ENCODE data around the gene PDE7B. TPM values are rescaled to one million over a fixed set of nuclear protein-coding genes. Genes with fewer than 3 reads are reported as not detected.

The PDE7B gene
- total RNA-seq, 1 donor from 2014 or later: 0.53 TPM

GRCh38 chr6:136112262-136112661, 260.8 kb downstream of the PDE7B start:
- Histone ChIP-seq H3K36me3 (ENCODE audit: control insufficient read depth, insufficient read depth, low read length) (no peaks in the 10 kb centered on the region), H3K27me3 (ENCODE audit: control insufficient read depth, insufficient read depth, low read length) (no peaks in the 10 kb centered on the region), H3K4me3 (ENCODE audit: low read depth, low read length) (no peak overlapping the region)
- DNase-seq (ENCODE audit: low read depth) (no peak), FAIRE-seq (no peak)
- no peak for TF ChIP-seq CTCF (IDR thresholded peaks at IDR 0.05; ENCODE audit: insufficient read depth, low read length, severe bottlenecking)

GRCh38 chr6:136113736-136114173, 262.3 kb downstream of the PDE7B start:
- H3K4me3 ChIP-seq (ENCODE audit: low read depth, low read length): no peak overlapping the region
- no peak for TF ChIP-seq CTCF (IDR thresholded peaks at IDR 0.05; ENCODE audit: insufficient read depth, low read length, severe bottlenecking)
- DNase-seq (ENCODE audit: low read depth): peak; percentile 86
- H3K36me3 ChIP-seq (ENCODE audit: control insufficient read depth, insufficient read depth, low read length): no peaks in the 10 kb centered on the region
- FAIRE-seq: no peak
- no peaks in the 10 kb centered on the region for H3K27me3 ChIP-seq (ENCODE audit: control insufficient read depth, insufficient read depth, low read length)

- no peak overlapping the region for H3K4me3 ChIP-seq (ENCODE audit: low read depth, low read length)
- DNase-seq (ENCODE audit: low read depth) (peak; percentile 83), FAIRE-seq (peak; percentile 43)
- no peaks in the 10 kb centered on the region for H3K36me3 ChIP-seq (ENCODE audit: control insufficient read depth, insufficient read depth, low read length)
- no peaks in the 10 kb centered on the region for H3K27me3 ChIP-seq (ENCODE audit: control insufficient read depth, insufficient read depth, low read length)
- no peak for TF ChIP-seq CTCF (IDR thresholded peaks at IDR 0.05; ENCODE audit: insufficient read depth, low read length, severe bottlenecking)
These were observed 263.2 kb downstream of the PDE7B start for GRCh38 chr6:136114661-136115060.

GRCh38 chr6:136115941-136116340, 264.4 kb downstream of the PDE7B start:
- H3K4me3 ChIP-seq (ENCODE audit: low read depth, low read length): no peak overlapping the region
- FAIRE-seq: no peak
- DNase-seq (ENCODE audit: low read depth): no peak
- H3K27me3 ChIP-seq (ENCODE audit: control insufficient read depth, insufficient read depth, low read length): no peaks in the 10 kb centered on the region
- no peaks in the 10 kb centered on the region for H3K36me3 ChIP-seq (ENCODE audit: control insufficient read depth, insufficient read depth, low read length)
- TF ChIP-seq CTCF (IDR thresholded peaks at IDR 0.05; ENCODE audit: insufficient read depth, low read length, severe bottlenecking): no peak

GRCh38 chr6:136117081-136117480, 265.6 kb downstream of the PDE7B start:
- H3K36me3 ChIP-seq (ENCODE audit: control insufficient read depth, insufficient read depth, low read length): no peaks in the 10 kb centered on the region
- H3K27me3 ChIP-seq (ENCODE audit: control insufficient read depth, insufficient read depth, low read length): no peaks in the 10 kb centered on the region
- no peak overlapping the region for H3K4me3 ChIP-seq (ENCODE audit: low read depth, low read length)
- no peak for DNase-seq (ENCODE audit: low read depth)
- no peak for TF ChIP-seq CTCF (IDR thresholded peaks at IDR 0.05; ENCODE audit: insufficient read depth, low read length, severe bottlenecking)
- no peak for FAIRE-seq

GRCh38 chr6:136118787-136119186, 267.3 kb downstream of the PDE7B start:
- no peak for DNase-seq (ENCODE audit: low read depth)
- H3K27me3 ChIP-seq (ENCODE audit: control insufficient read depth, insufficient read depth, low read length): no peaks in the 10 kb centered on the region
- TF ChIP-seq CTCF (IDR thresholded peaks at IDR 0.05; ENCODE audit: insufficient read depth, low read length, severe bottlenecking): no peak
- H3K4me3 ChIP-seq (ENCODE audit: low read depth, low read length): no peak overlapping the region
- no peak for FAIRE-seq
- H3K36me3 ChIP-seq (ENCODE audit: control insufficient read depth, insufficient read depth, low read length): no peaks in the 10 kb centered on the region
